GM12878 (cell line): Measurements from ENCODE around the gene ABCB9. TPM values are rescaled to one million over a fixed set of nuclear protein-coding genes. Genes with fewer than 3 reads are reported as not detected.

Source experiments
- ATAC-seq: fragments of 200-7000 bp; cut with Tn5 transposase; 3 replicates; pipeline ENCODE4 v1.9.1; 2020; ENCODE audit warnings: mild to moderate bottlenecking, moderate library complexity
- BruUV-seq: library from RNA; stranded (reverse); fragments of 400-500 nt; replicated peaks from 2 replicates; lab custom pipeline; 2021; lab: Mats Ljungman, UMichigan
- CTCF ChIA-PET: fragments of 300-600 bp; sonication (Branson Sonifier 250); formaldehyde crosslinking; extraction: SDS; loops from one replicate; lab custom pipeline; 2021; ENCODE audit warnings: inconsistent platforms; lab: Yijun Ruan, JAX
- POLR2A ChIA-PET: fragments of 350-600 bp; formaldehyde crosslinking; extraction: SDS; loops from one replicate; lab custom pipeline; 2021; ENCODE audit warnings: inconsistent platforms; lab: Charles Lee
- RAD21 ChIA-PET: fragments of 300-600 bp; sonication (Branson Sonifier 250); formaldehyde crosslinking; loops from one replicate; lab custom pipeline; 2023; ENCODE audit warnings: antibody characterized with exemption; ENCODE audit not compliant: unreplicated experiment; lab: Charles Lee
- SMC1A ChIA-PET: fragments of 300-600 bp; sonication (Branson Sonifier 250); formaldehyde crosslinking; loops from one replicate; lab custom pipeline; 2023; ENCODE audit not compliant: unreplicated experiment, uncharacterized antibody; lab: Charles Lee
- DNase-seq: peaks from one replicate; pipeline ENCODE4 v3.0.0-alpha.2; 2011; ENCODE audit warnings: low read depth, low spot score
- FAIRE-seq: peaks from 3 replicates; lab custom pipeline; 2011; peaks lifted over from hg19 to GRCh38; lab: Jason Lieb, UNC
- H2AFZ ChIP-seq: 2 replicates; pipeline ENCODE4 v1.6.0; 2011; ENCODE audit warnings: low read depth, low read length, control low read depth; ENCODE audit not compliant: control insufficient read depth
- H3K27ac ChIP-seq: 2 replicates; pipeline ENCODE4 v1.5.1; 2011; ENCODE audit warnings: control low read depth; ENCODE audit not compliant: control insufficient read depth, insufficient read depth
- H3K27me3 ChIP-seq, 2 experiments: replicated peaks in 1 of 2; 2 replicates each; pipeline versions ENCODE4 v1.6.0 to v1.6.1; 2011; ENCODE audit warnings: low read length in 1 of 2; ENCODE audit not compliant: control insufficient read depth in 2 of 2, insufficient read depth in 2 of 2
- H3K36me3 ChIP-seq, 2 experiments: 2 replicates each; pipeline ENCODE4 v1.5.1; 2011; ENCODE audit warnings: low read length in 1 of 2; ENCODE audit not compliant: control insufficient read depth in 2 of 2, insufficient read depth in 2 of 2
- H3K4me1 ChIP-seq: 2 replicates; pipeline ENCODE4 v1.6.1; 2011; ENCODE audit warnings: mild to moderate bottlenecking, low read length, moderate library complexity, mixed read lengths; ENCODE audit not compliant: control insufficient read depth, insufficient read depth
- H3K4me2 ChIP-seq: 2 replicates; pipeline ENCODE4 v1.6.0; 2011; ENCODE audit warnings: control low read depth; ENCODE audit not compliant: control insufficient read depth, insufficient read depth
- H3K4me3 ChIP-seq: fragments of 200-600 bp; sonication (generic); 2 replicates; pipeline ENCODE4 v1.5.1; 2016
- H3K79me2 ChIP-seq: 2 replicates; pipeline ENCODE4 v1.6.0; 2011; ENCODE audit warnings: low read length; ENCODE audit not compliant: control insufficient read depth, insufficient read depth
- H3K9ac ChIP-seq: 2 replicates; pipeline ENCODE4 v1.8.0; 2011; ENCODE audit warnings: low read length, control low read depth, mixed read lengths; ENCODE audit not compliant: control insufficient read depth, insufficient read depth
- H3K9me3 ChIP-seq: replicated peaks from 3 replicates; pipeline ENCODE4 v1.5.1; 2011; ENCODE audit warnings: mild to moderate bottlenecking, low read length; ENCODE audit not compliant: control insufficient read depth, insufficient read depth
- H4K20me1 ChIP-seq: 2 replicates; pipeline ENCODE4 v1.6.0; 2011; ENCODE audit not compliant: control insufficient read depth, insufficient read depth
- CHD2 ChIP-seq: IDR thresholded peaks from 2 replicates; pipeline ENCODE4 v1.6.1; 2011; ENCODE audit warnings: low read depth, low read length, improper control_type of control experiment, borderline replicate concordance
- CHD4 ChIP-seq: fragments of 200-600 bp; sonication (generic); IDR thresholded peaks from 2 replicates; pipeline ENCODE4 v1.6.1; 2016; ENCODE audit warnings: mild to moderate bottlenecking
- E2F8 ChIP-seq: fragments of 450-650 bp; IDR thresholded peaks from 2 replicates; pipeline ENCODE4 v1.6.1; 2018; ENCODE audit warnings: mild to moderate bottlenecking, low read depth, moderate library complexity; ENCODE audit not compliant: partially characterized antibody
- NR2F1 ChIP-seq: fragments of 450-650 bp; conservative IDR thresholded peaks from 2 replicates; pipeline ENCODE4 v1.6.1; 2017; ENCODE audit warnings: mild to moderate bottlenecking
- PAX8 ChIP-seq: fragments of 450-650 bp; IDR thresholded peaks from 2 replicates; pipeline ENCODE4 v1.6.1; 2017; ENCODE audit warnings: mild to moderate bottlenecking, moderate library complexity
- WGBS: methylation state at CpG from one replicate; pipeline ENCODE4 v1.1.6; 2016; ENCODE audit warnings: low lambda C conversion rate; ENCODE audit not compliant: insufficient replicate concordance, insufficient coverage; ENCODE audit errors: missing lambda C conversion rate; 5-methylcytosine and 5-hydroxymethylcytosine counted together
- in situ Hi-C: fragments of 300-500 bp; cut with MboI; formaldehyde crosslinking; loops from 9 replicates; pipeline ENCODE4 v1.14.3; 2018; ENCODE audit warnings: mixed read lengths
- intact Hi-C: fragments of 100-400 bp; cut with micrococcal nuclease; formaldehyde crosslinking; loops from one replicate; pipeline ENCODE4 v1.14.2; 2022; ENCODE audit not compliant: unreplicated experiment
- polyA plus RNA-seq, 11 experiments: library from polyadenylated mRNA; depleted of rRNA in 4 of 11; unstranded in 6 of 11; stranded (reverse) in 5 of 11; fragments of >200 nt; fragmentation: Nextera tagmentation in 4 of 11; fragmentation: Illumina TruSeq in 1 of 11; extraction: Ambion mirVana in 4 of 11; extraction: Trizol in 1 of 11; gene quantifications; 1 replicate in 1 of 11; 2 replicates in 10 of 11; pipeline versions ENCODE4 v1.2.1 to v1.2.3, GENCODE V29; 2011 to 2016; ENCODE audit warnings: inconsistent platforms in 2 of 11, missing spikeins in 2 of 11, low read depth in 1 of 11
- total RNA-seq, 4 experiments: library from RNA; depleted of rRNA in 3 of 4; stranded (reverse); fragments of >200 nt in 3 of 4; fragmentation: Illumina TruSeq in 1 of 4; extraction: Trizol in 1 of 4; gene quantifications; 2 replicates each; pipeline versions ENCODE4 v1.2.1 to v1.2.3, GENCODE V29; 2013 to 2021
- TF ChIP-seq, protein P1 (sequence below): fragments of 450-650 bp; IDR thresholded peaks from 2 replicates; pipeline ENCODE4 v1.6.1; 2017; ENCODE audit warnings: mild to moderate bottlenecking

The ABCB9 gene
- total and polyA plus RNA-seq, 10 of the 15 experiments (the other 5 are each of a cell fraction or from before 2014, with no cell fraction given) = 0.37 to 4.9 (median 3.1) TPM

- H4K20me1 ChIP-seq = no peaks in the 10 kb centered on the region
- ATAC-seq = no peak
- no peaks in the 10 kb centered on the region for H3K79me2 ChIP-seq
- in situ Hi-C loops (no loop called here), intact Hi-C loops (no loop called here)
- no peak overlapping the region for H3K4me2 ChIP-seq
- H3K4me3 ChIP-seq = no peak overlapping the region
- RAD21 ChIA-PET = interaction anchor here (2.1 kb wide), 1 partner anchor 28 kb away, joined by 5 read pairs; no protein-coding TSS in a partner anchor
- no peak for TF ChIP-seq PAX8
- TF ChIP-seq, protein P1, sequence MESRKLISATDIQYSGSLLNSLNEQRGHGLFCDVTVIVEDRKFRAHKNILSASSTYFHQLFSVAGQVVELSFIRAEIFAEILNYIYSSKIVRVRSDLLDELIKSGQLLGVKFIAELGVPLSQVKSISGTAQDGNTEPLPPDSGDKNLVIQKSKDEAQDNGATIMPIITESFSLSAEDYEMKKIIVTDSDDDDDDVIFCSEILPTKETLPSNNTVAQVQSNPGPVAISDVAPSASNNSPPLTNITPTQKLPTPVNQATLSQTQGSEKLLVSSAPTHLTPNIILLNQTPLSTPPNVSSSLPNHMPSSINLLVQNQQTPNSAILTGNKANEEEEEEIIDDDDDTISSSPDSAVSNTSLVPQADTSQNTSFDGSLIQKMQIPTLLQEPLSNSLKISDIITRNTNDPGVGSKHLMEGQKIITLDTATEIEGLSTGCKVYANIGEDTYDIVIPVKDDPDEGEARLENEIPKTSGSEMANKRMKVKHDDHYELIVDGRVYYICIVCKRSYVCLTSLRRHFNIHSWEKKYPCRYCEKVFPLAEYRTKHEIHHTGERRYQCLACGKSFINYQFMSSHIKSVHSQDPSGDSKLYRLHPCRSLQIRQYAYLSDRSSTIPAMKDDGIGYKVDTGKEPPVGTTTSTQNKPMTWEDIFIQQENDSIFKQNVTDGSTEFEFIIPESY = 0 out of 2 replicates have a peak, but pooled peaks have one; percentile 38
- no peak for TF ChIP-seq E2F8
- no peak for TF ChIP-seq NR2F1
- no peak for TF ChIP-seq CHD2
- TF ChIP-seq CHD4 = no peak
- H3K9ac ChIP-seq = no peak overlapping the region
- POLR2A ChIA-PET = interaction anchor here (0.7 kb wide), 1 partner anchor 34 kb away, joined by 5 read pairs; no protein-coding TSS in a partner anchor
- no peaks in the 10 kb centered on the region for H3K27me3 ChIP-seq
- no peaks in the 10 kb centered on the region for H3K36me3 ChIP-seq
- SMC1A ChIA-PET = no interaction called here
- no peak overlapping the region for H2AFZ ChIP-seq
- BruUV-seq = no TSS peak
- no peaks in the 10 kb centered on the region for H3K9me3 ChIP-seq
- WGBS = 81% methylated on average over 23 of the region's 23 CpGs
- H3K27ac ChIP-seq = no peak overlapping the region
- DNase-seq = no peak
- peaks cover 43% of the 10 kb centered on the region for H3K4me1 ChIP-seq
- CTCF ChIA-PET = interaction anchor here (1.2 kb wide), 1 partner anchor 22 kb away, joined by 5 read pairs; no protein-coding TSS in a partner anchor
- FAIRE-seq = no peak
Measured at GRCh38 chr12:122929812-122930211, 36.5 kb downstream of the ABCB9 start.
